CD14-positive monocyte (primary cell): ENCODE measurements around the gene TYK2. TPM values are rescaled to one million over a fixed set of nuclear protein-coding genes. Genes with fewer than 3 reads are reported as not detected.

ENCODE experiments used
- DNase-seq, 3 donors: peaks; one replicate each; pipeline ENCODE4 v3.0.0-alpha.2; 2011 to 2022
- H2AFZ ChIP-seq: 2 replicates; pipeline ENCODE4 v1.6.0; 2012; ENCODE audit warnings: mild to moderate bottlenecking, low read depth, low read length, inconsistent platforms; ENCODE audit not compliant: insufficient read depth, poor library complexity, severe bottlenecking
- H3K27ac ChIP-seq, 2 donors: 1 replicate in 1 of 2; 2 replicates in 1 of 2; pipeline ENCODE4 v1.5.1; 2012 to 2013; ENCODE audit warnings: low read length in 2 of 2, control low read depth in 1 of 2, inconsistent platforms in 1 of 2, low read depth in 1 of 2, mild to moderate bottlenecking in 1 of 2
- H3K27me3 ChIP-seq, 2 donors: one replicate each; pipeline versions ENCODE4 v1.6.0 to v1.6.1; 2011 to 2013; ENCODE audit warnings: low read length in 2 of 2; ENCODE audit not compliant: control insufficient read depth in 2 of 2, insufficient read depth in 2 of 2
- H3K36me3 ChIP-seq, 2 donors: replicated peaks in 1 of 2; 1 replicate in 1 of 2; 2 replicates in 1 of 2; pipeline versions ENCODE4 v1.5.1 to v1.6.1; 2012 to 2013; ENCODE audit warnings: low read length in 2 of 2, control low read depth in 1 of 2, inconsistent platforms in 1 of 2, mild to moderate bottlenecking in 1 of 2; ENCODE audit not compliant: insufficient read depth in 2 of 2, control insufficient read depth in 1 of 2
- H3K4me1 ChIP-seq, 2 donors: 1 replicate in 1 of 2; 2 replicates in 1 of 2; pipeline versions ENCODE4 v1.5.1 to v1.6.1; 2012 to 2013; ENCODE audit warnings: low read length in 2 of 2, control low read depth in 1 of 2, inconsistent platforms in 1 of 2, mild to moderate bottlenecking in 1 of 2, moderate library complexity in 1 of 2; ENCODE audit not compliant: insufficient read depth in 2 of 2, control insufficient read depth in 1 of 2
- H3K4me2 ChIP-seq: replicated peaks from 2 replicates; pipeline ENCODE3; 2012; ENCODE audit warnings: low read length, moderate library complexity, mild to moderate bottlenecking; ENCODE audit not compliant: poor library complexity, severe bottlenecking; ENCODE audit errors: extremely low read depth
- H3K4me3 ChIP-seq, 3 experiments: fragments of 200-600 bp in 1 of 3; sonication (generic) in 1 of 3; replicated peaks in 1 of 3; 1 replicate in 2 of 3; 2 replicates in 1 of 3; pipeline ENCODE4 v1.5.1; 2011 to 2013; ENCODE audit warnings: low read length in 3 of 3, mild to moderate bottlenecking in 3 of 3, control low read depth in 2 of 3, low read depth in 2 of 3, inconsistent platforms in 1 of 3, moderate library complexity in 1 of 3
- H3K79me2 ChIP-seq: 2 replicates; pipeline ENCODE4 v1.6.0; 2012; ENCODE audit warnings: mild to moderate bottlenecking, control low read depth, inconsistent platforms, low read length, moderate library complexity; ENCODE audit not compliant: insufficient read depth
- H3K9ac ChIP-seq: 2 replicates; pipeline ENCODE4 v1.6.0; 2017; ENCODE audit warnings: low read length, mild to moderate bottlenecking; ENCODE audit not compliant: insufficient read depth, poor library complexity, severe bottlenecking
- H3K9me3 ChIP-seq, 2 donors: replicated peaks in 1 of 2; 1 replicate in 1 of 2; 2 replicates in 1 of 2; pipeline versions ENCODE4 v1.5.1 to v1.6.1; 2012 to 2013; ENCODE audit warnings: low read length in 2 of 2, control low read depth in 1 of 2; ENCODE audit not compliant: control insufficient read depth in 1 of 2, insufficient read depth in 1 of 2
- H4K20me1 ChIP-seq: 2 replicates; pipeline ENCODE4 v1.6.0; 2012; ENCODE audit warnings: mild to moderate bottlenecking, low read length, control low read depth, moderate library complexity; ENCODE audit not compliant: insufficient read depth
- H3K27ac Mint-ChIP-seq, 7 donors: one replicate each; pipeline ENCODE4 v1.8.0; 2020; ENCODE audit warnings: mild to moderate bottlenecking in 7 of 7, mixed read lengths in 7 of 7, moderate library complexity in 6 of 7, inconsistent platforms in 2 of 7
- H3K27me3 Mint-ChIP-seq, 3 donors: one replicate each; pipeline ENCODE4 v1.8.0; 2021 to 2022; ENCODE audit warnings: low read depth in 3 of 3, mild to moderate bottlenecking in 3 of 3, mixed read lengths in 3 of 3, moderate library complexity in 3 of 3, inconsistent platforms in 1 of 3
- H3K36me3 Mint-ChIP-seq, 2 donors: one replicate each; pipeline ENCODE4 v1.8.0; 2020; ENCODE audit warnings: mixed read lengths in 2 of 2, inconsistent platforms in 1 of 2, mild to moderate bottlenecking in 1 of 2
- H3K4me1 Mint-ChIP-seq: one replicate; pipeline ENCODE4 v1.8.0; 2020; ENCODE audit warnings: mild to moderate bottlenecking, mixed read lengths
- H3K4me3 Mint-ChIP-seq, 2 donors: one replicate each; pipeline ENCODE4 v1.8.0; 2020; ENCODE audit warnings: mild to moderate bottlenecking in 2 of 2, mixed read lengths in 2 of 2, moderate library complexity in 1 of 2
- H3K9me3 Mint-ChIP-seq, 7 donors: one replicate each; pipeline ENCODE4 v1.8.0; 2020 to 2022; ENCODE audit warnings: mixed read lengths in 7 of 7, mild to moderate bottlenecking in 6 of 7, moderate library complexity in 6 of 7, inconsistent platforms in 2 of 7
- WGBS: methylation state at CpG from one replicate; pipeline ENCODE4 v1.1.5; 2013; ENCODE audit warnings: missing lambda C conversion rate; ENCODE audit not compliant: insufficient coverage; 5-methylcytosine and 5-hydroxymethylcytosine counted together
- intact Hi-C, 2 donors: fragments of 100-400 bp; cut with micrococcal nuclease; formaldehyde crosslinking; loops; one replicate each; pipeline versions ENCODE4 v1.15.0 to v1.15.1; 2023
- polyA plus RNA-seq, 3 donors: library from polyadenylated mRNA; depleted of rRNA in 1 of 3; unstranded in 2 of 3; stranded (reverse) in 1 of 3; fragments of 300-500 nt in 2 of 3; fragments of >200 nt in 1 of 3; fragmentation: Illumina TruSeq in 2 of 3; gene quantifications; 1 replicate in 2 of 3; 2 replicates in 1 of 3; pipeline ENCODE4 v1.2.3, GENCODE V29; 2012 to 2021
- TF ChIP-seq, protein P1 (sequence below): fragments of 200-600 bp; IDR thresholded peaks from one replicate; pipeline ENCODE4 v1.8.0; 2022; ENCODE audit warnings: antibody characterized with exemption, mild to moderate bottlenecking

The TYK2 gene
- polyA plus RNA-seq, 3 donors, result 82.9 to 441 (median 113) TPM

DNA sequence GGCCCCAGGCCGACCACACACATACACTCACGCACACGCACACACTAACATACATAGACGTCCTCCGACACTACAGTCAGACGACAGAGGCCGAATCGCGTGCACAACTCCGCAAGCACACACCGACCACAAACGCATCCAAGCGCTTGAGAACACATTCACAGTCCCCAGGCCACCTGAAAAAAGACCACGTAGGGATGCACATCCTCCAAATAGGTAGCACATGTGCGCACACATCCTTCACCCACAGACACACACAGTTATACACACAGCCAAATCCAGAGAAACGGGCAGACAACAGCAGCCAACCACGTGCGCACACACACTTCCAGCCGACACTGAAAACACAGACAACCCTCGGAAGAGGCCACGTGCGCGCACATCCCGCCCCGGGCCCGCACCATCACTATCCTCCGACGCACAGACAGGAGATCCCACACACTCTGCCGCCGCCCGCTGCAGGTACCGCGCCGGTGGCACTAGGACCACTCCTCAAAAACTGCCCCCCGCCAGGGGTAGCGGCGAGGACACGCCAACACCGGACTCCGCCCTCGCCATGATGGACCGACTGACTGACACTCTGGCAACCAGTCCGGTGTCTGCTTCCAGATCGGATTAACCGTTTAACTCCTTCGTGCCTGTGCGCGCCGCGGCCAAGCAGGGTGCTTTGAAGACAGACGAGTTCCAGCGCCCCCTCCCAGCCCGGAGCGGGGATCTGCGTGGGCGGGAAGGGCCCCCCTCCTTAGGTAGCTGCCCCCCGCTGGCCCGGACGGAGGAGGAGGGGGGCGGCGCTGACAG is 39.5 kb upstream of the TYK2 start:
- H2AFZ ChIP-seq, result no peak overlapping the region
- peaks cover 60 to 86% (median 73%) of the 10 kb centered on the region in 3 donors for H3K27me3 Mint-ChIP-seq

DNA sequence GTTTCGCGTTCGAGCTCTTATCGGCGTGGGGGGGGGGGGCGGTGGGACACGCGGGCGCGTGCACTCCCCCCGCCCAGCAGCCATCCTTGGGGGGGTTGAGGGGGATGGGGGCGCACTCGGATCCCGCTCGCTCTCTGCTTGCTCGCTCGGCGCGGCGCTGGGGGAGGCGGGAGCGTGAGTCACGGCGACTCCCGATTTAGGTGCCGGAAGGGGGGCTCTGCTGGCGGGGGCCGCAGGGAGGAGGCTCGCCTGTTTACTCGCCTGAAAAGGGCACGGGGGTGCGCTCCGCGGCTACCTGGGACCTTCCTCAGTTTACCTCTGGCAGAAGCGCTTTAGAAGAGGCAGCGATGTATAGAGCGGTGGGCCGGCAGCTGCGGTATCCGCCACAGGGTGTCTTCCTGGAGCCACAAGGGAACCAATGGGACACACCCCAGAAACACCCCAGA is 38.9 kb upstream of the TYK2 start:
- Mint-ChIP-seq H3K27ac (peak overlapping the region in 5 of 7 donors; percentile 34 to 88 (median 69)), H3K4me1 (peaks cover 71% of the 10 kb centered on the region), H3K27me3 (peaks cover 60 to 81% (median 73%) of the 10 kb centered on the region in 3 donors), H3K9me3 (peaks cover 0 to 40% (median 31%) of the 10 kb centered on the region in 7 donors), H3K4me3 (peak overlapping the region; percentile 64 to 96), H3K36me3 (peaks cover 21 to 32% of the 10 kb centered on the region in 2 donors)
- Histone ChIP-seq H4K20me1 (no peaks in the 10 kb centered on the region), H3K9me3 (peaks cover 7 to 11% of the 10 kb centered on the region in 2 donors), H3K4me1 (peaks cover 70 to 85% of the 10 kb centered on the region in 2 donors), H2AFZ (no peak overlapping the region), H3K36me3 (no peaks in the 10 kb centered on the region), H3K79me2 (no peaks in the 10 kb centered on the region), H3K4me3 (peak overlapping the region in 1 of 3 experiments; percentile 35), H3K4me2 (peak overlapping the region; percentile 23), H3K27ac (peak overlapping the region in 1 of 2 donors; percentile 3), H3K27me3 (peaks cover 41 to 68% of the 10 kb centered on the region in 2 donors), H3K9ac (no peak overlapping the region)
- DNase-seq, result no peak
- under 1% methylated on average over 26 of the region's 40 CpGs for WGBS
- TF ChIP-seq, protein P1, sequence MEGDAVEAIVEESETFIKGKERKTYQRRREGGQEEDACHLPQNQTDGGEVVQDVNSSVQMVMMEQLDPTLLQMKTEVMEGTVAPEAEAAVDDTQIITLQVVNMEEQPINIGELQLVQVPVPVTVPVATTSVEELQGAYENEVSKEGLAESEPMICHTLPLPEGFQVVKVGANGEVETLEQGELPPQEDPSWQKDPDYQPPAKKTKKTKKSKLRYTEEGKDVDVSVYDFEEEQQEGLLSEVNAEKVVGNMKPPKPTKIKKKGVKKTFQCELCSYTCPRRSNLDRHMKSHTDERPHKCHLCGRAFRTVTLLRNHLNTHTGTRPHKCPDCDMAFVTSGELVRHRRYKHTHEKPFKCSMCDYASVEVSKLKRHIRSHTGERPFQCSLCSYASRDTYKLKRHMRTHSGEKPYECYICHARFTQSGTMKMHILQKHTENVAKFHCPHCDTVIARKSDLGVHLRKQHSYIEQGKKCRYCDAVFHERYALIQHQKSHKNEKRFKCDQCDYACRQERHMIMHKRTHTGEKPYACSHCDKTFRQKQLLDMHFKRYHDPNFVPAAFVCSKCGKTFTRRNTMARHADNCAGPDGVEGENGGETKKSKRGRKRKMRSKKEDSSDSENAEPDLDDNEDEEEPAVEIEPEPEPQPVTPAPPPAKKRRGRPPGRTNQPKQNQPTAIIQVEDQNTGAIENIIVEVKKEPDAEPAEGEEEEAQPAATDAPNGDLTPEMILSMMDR, result no peak
- intact Hi-C loops, result loop anchor here in 1 of 2 donors (2.0 kb wide), 1 partner anchor 16 kb away; no protein-coding TSS in a partner anchor

More for the DNA sequence above, 39.5 kb upstream of the TYK2 start:
- H4K20me1 ChIP-seq, result no peaks in the 10 kb centered on the region
- H3K9me3 Mint-ChIP-seq, result peaks cover 0 to 36% (median 27%) of the 10 kb centered on the region in 7 donors
- intact Hi-C loops, result loop anchor here (2.0 to 10.0 kb wide), 3 partner anchors 15 to 1145 kb away; no protein-coding TSS in a partner anchor
- H3K27ac ChIP-seq, result peak overlapping the region in 1 of 2 donors; percentile 3
- H3K4me3 ChIP-seq, result peak overlapping the region in 1 of 3 experiments; percentile 35
- peak overlapping the region; percentile 34 for H3K4me2 ChIP-seq
- peaks cover 75% of the 10 kb centered on the region for H3K4me1 Mint-ChIP-seq
- peaks cover 41 to 68% of the 10 kb centered on the region in 2 donors for H3K27me3 ChIP-seq
- DNase-seq, result peak; percentile 65 to 90 (median 76)
- peak overlapping the region; percentile 64 to 96 for H3K4me3 Mint-ChIP-seq
- H3K36me3 ChIP-seq, result no peaks in the 10 kb centered on the region
- WGBS, result 2% methylated on average over 51 of the region's 61 CpGs
- no peak overlapping the region for H3K9ac ChIP-seq
- H3K4me1 ChIP-seq, result peaks cover 76 to 92% of the 10 kb centered on the region in 2 donors
- no peaks in the 10 kb centered on the region for H3K79me2 ChIP-seq
- H3K27ac Mint-ChIP-seq, result peak overlapping the region in 6 of 7 donors; percentile 6 to 88 (median 80)
- H3K9me3 ChIP-seq, result peaks cover 2 to 8% of the 10 kb centered on the region in 2 donors
- H3K36me3 Mint-ChIP-seq, result peaks cover 21 to 32% of the 10 kb centered on the region in 2 donors
- TF ChIP-seq, protein P1, result no peak
